GM12892 (cell line): ENCODE data around the gene SLC35A3.

Experiments used
- POLR2A ChIP-seq: IDR thresholded peaks from 2 replicates; pipeline ENCODE4 v1.6.1; 2011; ENCODE audit warnings: low read depth, low read length, control low read depth
- TAF1 ChIP-seq: IDR thresholded peaks from 2 replicates; pipeline ENCODE4 v1.6.1; 2011; ENCODE audit warnings: low read depth, mild to moderate bottlenecking, control low read depth, low read length, borderline replicate concordance

DNA sequence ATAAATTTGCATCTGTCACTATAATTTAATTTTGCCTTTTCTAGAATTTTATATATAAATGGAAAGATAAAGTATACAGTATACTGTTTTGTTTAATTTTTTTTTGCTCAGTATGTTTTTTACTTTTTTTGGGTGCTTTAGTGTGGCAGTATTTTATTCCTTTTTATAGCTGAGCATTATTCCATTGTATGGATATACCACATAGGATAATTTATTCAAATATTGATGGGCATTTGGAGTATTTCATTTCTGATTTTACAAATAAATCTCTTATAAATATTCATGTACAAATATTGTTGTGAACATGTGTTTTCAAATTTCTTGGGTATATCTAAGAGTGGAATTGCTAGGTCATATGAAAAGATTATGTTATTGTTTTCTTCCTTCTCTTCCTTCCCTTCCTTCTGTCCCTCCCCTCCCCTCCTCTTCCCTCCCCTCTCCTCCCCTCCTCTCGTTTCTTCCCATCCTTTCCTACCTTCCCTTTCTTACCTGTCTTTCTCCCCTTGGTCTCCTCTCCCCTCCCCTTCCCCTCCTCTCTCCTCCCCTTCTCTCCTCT, 18.5 kb downstream of the SLC35A3 start:
- TF ChIP-seq POLR2A = no peak
- TF ChIP-seq TAF1 = no peak
